NCI-H526 (cell line): ENCODE results near the gene APBA2.
"Not testable (repeated sequence)": the region's sequence is repeated elsewhere in the genome, so short reads cannot be mapped to it uniquely, and the experiment has no call there.

ENCODE experiments used
- DNase-seq, 2 experiments: peaks; one replicate each; lab custom pipeline; 2025; lab: John Stamatoyannopoulos, UW

Gene APBA2

GRCh38 chr15:29003191-29003839 is 117.5 kb downstream of the APBA2 start:
- no peak for DNase-seq

GRCh38 chr15:29003840-29004233 is 118.1 kb downstream of the APBA2 start:
- DNase-seq: no peak

GRCh38 chr15:29005931-29006330 is 120.2 kb downstream of the APBA2 start:
- no peak for DNase-seq

- DNase-seq: no peak
Measured at GRCh38 chr15:29008846-29009245, 123.1 kb downstream of the APBA2 start.

GRCh38 chr15:29012097-29012496 is 126.3 kb downstream of the APBA2 start:
- DNase-seq: no peak

GRCh38 chr15:29014493-29014892 is 128.7 kb downstream of the APBA2 start:
- no peak for DNase-seq

GRCh38 chr15:29016518-29016917 is 130.7 kb downstream of the APBA2 start:
- DNase-seq: no peak

- DNase-seq: peak; percentile 69 to 89
Measured at GRCh38 chr15:29018120-29018805, 132.5 kb downstream of the APBA2 start.

- peak; percentile 73 to 77 for DNase-seq
Measured at GRCh38 chr15:29018995-29019976, 133.5 kb downstream of the APBA2 start.

GRCh38 chr15:29021857-29022256 is 136.1 kb downstream of the APBA2 start:
- no peak for DNase-seq

GRCh38 chr15:29024662-29025061 is 138.9 kb downstream of the APBA2 start:
- DNase-seq: no peak

GRCh38 chr15:29025411-29025810 is 139.6 kb downstream of the APBA2 start:
- not testable (repeated sequence) for DNase-seq

- DNase-seq: not testable (repeated sequence)
Measured at GRCh38 chr15:29028158-29028557, 142.4 kb downstream of the APBA2 start.

GRCh38 chr15:29029651-29030195 is 143.9 kb downstream of the APBA2 start:
- no peak for DNase-seq

GRCh38 chr15:29031502-29032228 is 145.9 kb downstream of the APBA2 start:
- no peak for DNase-seq

- no peak for DNase-seq
Measured at GRCh38 chr15:29032229-29032625, 146.5 kb downstream of the APBA2 start.

- DNase-seq: no peak
Measured at GRCh38 chr15:29032751-29033150, 147.0 kb downstream of the APBA2 start.

GRCh38 chr15:29034151-29034550 is 148.4 kb downstream of the APBA2 start:
- DNase-seq: peak; percentile 7 to 26

- DNase-seq: peak in 1 of 2 experiments; percentile 37
Measured at GRCh38 chr15:29034593-29035335, 149.0 kb downstream of the APBA2 start.
